GM12878 (cell line): Measurements from ENCODE around the gene MYH6.

Source experiments
- ATF3 ChIP-seq: IDR thresholded peaks from 2 replicates; pipeline ENCODE4 v1.6.1; 2011; ENCODE audit warnings: low read depth, mild to moderate bottlenecking, low read length, moderate library complexity, borderline replicate concordance; ENCODE audit errors: extremely low read depth
- BHLHE40 ChIP-seq, 2 experiments: fragments of 450-650 bp in 1 of 2; IDR thresholded peaks; 2 replicates each; pipeline ENCODE4 v1.6.1; 2011 to 2017; ENCODE audit warnings: low read depth in 2 of 2, borderline replicate concordance in 1 of 2, improper control_type of control experiment in 1 of 2, low read length in 1 of 2, mild to moderate bottlenecking in 1 of 2
- CTCF ChIP-seq, 3 experiments: IDR thresholded peaks in 2 of 3; conservative IDR thresholded peaks in 1 of 3; 2 replicates each; pipeline ENCODE4 v1.5.1; 2011; ENCODE audit warnings: low read depth in 3 of 3, low read length in 3 of 3, mild to moderate bottlenecking in 3 of 3, control low read depth in 2 of 3, moderate library complexity in 2 of 3, inconsistent platforms in 1 of 3, mixed read lengths in 1 of 3; ENCODE audit not compliant: control insufficient read depth in 2 of 3, insufficient read depth in 1 of 3; ENCODE audit errors: extremely low read depth in 1 of 3
- EZH2 ChIP-seq: IDR thresholded peaks from 2 replicates; pipeline ENCODE4 v1.6.1; 2012; ENCODE audit warnings: low read depth, mild to moderate bottlenecking, control low read depth, inconsistent platforms, low read length, borderline replicate concordance; ENCODE audit not compliant: control insufficient read depth
- GATAD2B ChIP-seq: fragments of 450-650 bp; conservative IDR thresholded peaks from 2 replicates; pipeline ENCODE4 v1.6.1; 2017; ENCODE audit warnings: low read depth, mild to moderate bottlenecking, moderate library complexity
- HDAC2 ChIP-seq: fragments of 200-600 bp; sonication (generic); IDR thresholded peaks from 2 replicates; pipeline ENCODE4 v1.6.1; 2017
- MAX ChIP-seq: IDR thresholded peaks from 2 replicates; pipeline ENCODE4 v1.6.1; 2012; ENCODE audit warnings: low read depth, low read length, improper control_type of control experiment
- MYC ChIP-seq: IDR thresholded peaks from 2 replicates; pipeline ENCODE4 v1.6.1; 2011; ENCODE audit warnings: mild to moderate bottlenecking, low read length, moderate library complexity, inconsistent platforms; ENCODE audit not compliant: insufficient read depth, insufficient replicate concordance, insufficient read length, severe bottlenecking
- POLR2A ChIP-seq: IDR thresholded peaks from 2 replicates; pipeline ENCODE4 v1.6.1; 2011; ENCODE audit warnings: low read depth, mild to moderate bottlenecking, low read length
- POLR2AphosphoS5 ChIP-seq: IDR thresholded peaks from 2 replicates; pipeline ENCODE4 v1.6.1; 2011; ENCODE audit warnings: mild to moderate bottlenecking, low read length, inconsistent platforms
- RCOR1 ChIP-seq: conservative IDR thresholded peaks from 2 replicates; pipeline ENCODE4 v1.6.1; 2012; ENCODE audit warnings: low read depth, low read length, improper control_type of control experiment
- SMARCA5 ChIP-seq: fragments of 450-650 bp; IDR thresholded peaks from 2 replicates; pipeline ENCODE4 v1.6.1; 2017; ENCODE audit warnings: mild to moderate bottlenecking
- TCF12 ChIP-seq: IDR thresholded peaks from 2 replicates; pipeline ENCODE4 v1.6.1; 2011; ENCODE audit warnings: low read depth, mild to moderate bottlenecking, low read length
- ZNF687 ChIP-seq: fragments of 450-650 bp; IDR thresholded peaks from 2 replicates; pipeline ENCODE4 v1.6.1; 2017; ENCODE audit warnings: mild to moderate bottlenecking, moderate library complexity

- TF ChIP-seq TCF12 (no peak), ATF3 (no peak), CTCF (IDR thresholded peaks at IDR 0.05 in 2 of 3, conservative IDR thresholded peaks at IDR 0.05 in 1 of 3; ENCODE audit: control insufficient read depth in 2 of 3, extremely low read depth in 1 of 3, insufficient read depth in 1 of 3, low read depth in 3 of 3, low read length in 3 of 3) (peak in 1 of 3 experiments; percentile 9; a peak in 1 of 6 replicates), SMARCA5 (no peak), MAX (no peak), POLR2A (no peak), POLR2AphosphoS5 (no peak), RCOR1 (no peak), BHLHE40 (IDR thresholded peaks at IDR 0.05; ENCODE audit: borderline replicate concordance in 1 of 2, low read depth in 2 of 2, low read length in 1 of 2) (no peak), EZH2 (no peak), ZNF687 (no peak), HDAC2 (no peak), MYC (no peak), GATAD2B (no peak)
Measured at GRCh38 chr14:23362200-23362599, 45.9 kb downstream of the MYH6 start.
